Measurements from ENCODE around the gene OTOG.

DNA sequence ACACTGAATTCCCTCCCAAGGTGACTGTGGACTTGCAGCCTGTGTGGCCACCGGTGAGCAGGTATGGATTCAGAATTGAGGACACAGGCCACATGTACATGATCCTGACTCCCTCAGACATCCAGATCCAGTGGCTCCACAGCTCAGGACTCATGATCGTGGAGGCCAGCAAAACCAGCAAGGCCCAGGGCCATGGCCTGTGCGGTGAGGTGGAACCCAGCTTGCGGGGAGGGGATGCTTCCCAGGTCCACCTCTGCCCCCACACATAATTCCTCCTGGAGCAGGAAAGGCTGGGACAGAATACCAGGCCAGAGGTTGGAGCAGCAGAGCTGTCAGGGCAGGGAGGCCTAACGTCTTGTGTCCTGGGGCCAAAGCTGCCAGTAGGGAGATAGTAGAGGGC is 82.1 kb downstream of the OTOG start:
- TF ChIP-seq CTCF (IDR thresholded peaks at IDR 0.05) = no peak
- TF ChIP-seq EZH2 (IDR thresholded peaks at IDR 0.05) = no peak
- no peak for TF ChIP-seq EZH2phosphoT487 (IDR thresholded peaks at IDR 0.05)

Data from neural progenitor cell (in vitro differentiated cells).